ENCODE data around the gene ADAM19. TPM values are rescaled to one million over a fixed set of nuclear protein-coding genes. Genes with fewer than 3 reads are reported as not detected.

The ADAM19 gene
- total RNA-seq, 2 donors from 2014 or later = 13.1 to 49.5 TPM

DNA sequence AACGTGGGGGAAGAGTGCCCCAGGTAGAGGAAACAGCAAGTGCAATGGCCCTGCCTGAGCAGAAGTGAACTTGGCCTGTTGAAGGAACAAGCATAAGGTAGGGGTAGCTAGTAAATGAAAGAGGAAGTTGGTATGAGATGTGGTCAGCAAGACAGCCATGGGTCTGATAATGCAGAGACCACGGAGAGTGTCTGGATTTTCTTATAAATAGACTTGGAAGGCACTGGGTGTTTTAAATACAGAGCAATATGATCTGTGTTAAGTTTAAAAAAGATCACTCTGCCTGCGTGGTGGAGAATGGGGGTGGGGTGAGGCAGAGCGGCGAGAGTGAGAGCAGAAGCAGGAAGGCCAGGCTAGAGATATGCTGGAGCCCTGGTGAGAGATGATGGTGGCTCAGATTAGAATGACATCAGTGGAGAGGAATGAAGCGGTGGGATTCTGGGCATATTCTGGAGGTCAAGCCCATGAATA, 4.2 kb downstream of the ADAM19 start:
- no peaks in the 10 kb centered on the region for H3K27me3 ChIP-seq
- no peak for DNase-seq (ENCODE audit: low spot score)
- peak overlapping the region in 1 of 2 donors; percentile 5 for H3K4me3 ChIP-seq
- TF ChIP-seq, protein P1, sequence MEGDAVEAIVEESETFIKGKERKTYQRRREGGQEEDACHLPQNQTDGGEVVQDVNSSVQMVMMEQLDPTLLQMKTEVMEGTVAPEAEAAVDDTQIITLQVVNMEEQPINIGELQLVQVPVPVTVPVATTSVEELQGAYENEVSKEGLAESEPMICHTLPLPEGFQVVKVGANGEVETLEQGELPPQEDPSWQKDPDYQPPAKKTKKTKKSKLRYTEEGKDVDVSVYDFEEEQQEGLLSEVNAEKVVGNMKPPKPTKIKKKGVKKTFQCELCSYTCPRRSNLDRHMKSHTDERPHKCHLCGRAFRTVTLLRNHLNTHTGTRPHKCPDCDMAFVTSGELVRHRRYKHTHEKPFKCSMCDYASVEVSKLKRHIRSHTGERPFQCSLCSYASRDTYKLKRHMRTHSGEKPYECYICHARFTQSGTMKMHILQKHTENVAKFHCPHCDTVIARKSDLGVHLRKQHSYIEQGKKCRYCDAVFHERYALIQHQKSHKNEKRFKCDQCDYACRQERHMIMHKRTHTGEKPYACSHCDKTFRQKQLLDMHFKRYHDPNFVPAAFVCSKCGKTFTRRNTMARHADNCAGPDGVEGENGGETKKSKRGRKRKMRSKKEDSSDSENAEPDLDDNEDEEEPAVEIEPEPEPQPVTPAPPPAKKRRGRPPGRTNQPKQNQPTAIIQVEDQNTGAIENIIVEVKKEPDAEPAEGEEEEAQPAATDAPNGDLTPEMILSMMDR (IDR thresholded peaks at IDR 0.05) = no peak
- H3K36me3 ChIP-seq = peaks cover 36% of the 10 kb centered on the region
- H3K9me3 ChIP-seq = no peaks in the 10 kb centered on the region
- H3K27ac ChIP-seq = peak overlapping the region; percentile 85 to 91
- peaks cover 0 to 48% of the 10 kb centered on the region in 2 donors for H3K4me1 ChIP-seq

DNA sequence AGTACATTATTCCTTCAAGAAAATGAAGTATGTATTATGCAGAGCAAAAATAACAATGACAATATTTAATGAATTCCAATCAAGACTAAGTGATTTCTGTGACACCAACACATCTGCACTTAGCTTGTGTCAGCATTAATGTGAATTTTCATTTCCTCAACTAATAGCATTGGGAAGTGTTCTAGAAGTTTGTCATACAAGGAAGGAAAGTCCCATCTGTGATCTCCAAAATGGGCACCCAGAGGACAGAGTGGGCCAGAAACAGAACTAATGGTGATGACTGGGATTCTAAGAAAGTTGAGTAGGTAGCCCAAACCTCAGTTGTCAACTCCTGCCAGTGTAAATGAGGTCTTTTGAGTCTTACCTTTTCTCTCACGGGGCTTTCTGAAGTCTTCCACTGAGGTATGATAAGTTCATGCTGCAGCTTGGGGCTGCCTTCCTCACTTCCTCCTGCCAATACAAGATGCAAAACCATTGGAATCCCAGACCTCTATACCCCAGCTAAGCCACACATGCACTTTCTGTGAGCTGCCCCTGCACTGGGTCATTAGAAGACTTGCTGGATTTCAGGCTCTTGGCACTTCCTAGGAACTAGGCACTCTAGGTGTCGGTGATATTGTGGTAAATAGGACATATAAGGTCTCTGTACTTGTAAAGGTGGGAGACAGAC, 4.9 kb downstream of the ADAM19 start:
- H3K4me1 ChIP-seq = peaks cover 0 to 45% of the 10 kb centered on the region in 2 donors

DNA sequence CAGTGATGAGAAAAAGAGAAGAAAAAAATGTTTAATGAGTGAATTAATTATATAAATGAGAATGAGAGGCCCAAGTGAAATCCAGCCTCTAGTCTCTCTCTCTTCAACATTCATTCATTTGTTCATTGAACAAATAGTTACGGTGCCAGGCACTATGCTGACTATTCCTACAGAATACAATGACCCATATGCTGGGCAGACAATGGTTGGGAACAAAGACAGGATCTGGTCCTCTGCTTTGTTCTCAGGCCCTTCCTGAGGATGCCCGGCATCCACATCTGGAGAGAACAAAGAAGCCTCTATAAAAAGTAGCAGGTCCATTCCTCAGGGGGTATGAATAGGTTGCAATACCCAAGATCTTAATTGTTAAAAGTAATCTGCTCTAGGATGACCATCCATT, 6.9 kb downstream of the ADAM19 start:
- peaks cover 0 to 52% of the 10 kb centered on the region in 2 donors for H3K4me1 ChIP-seq
- no peaks in the 10 kb centered on the region for H3K27me3 ChIP-seq
- peaks cover 36% of the 10 kb centered on the region for H3K36me3 ChIP-seq
- no peak for DNase-seq (ENCODE audit: low spot score)
- H3K27ac ChIP-seq = peak overlapping the region in 1 of 2 donors; percentile 91
- no peaks in the 10 kb centered on the region for H3K9me3 ChIP-seq
- no peak overlapping the region for H3K4me3 ChIP-seq
- TF ChIP-seq, protein P1 (IDR thresholded peaks at IDR 0.05) = no peak

More for the DNA sequence above, 4.9 kb downstream of the ADAM19 start:
- no peaks in the 10 kb centered on the region for H3K27me3 ChIP-seq
- DNase-seq (ENCODE audit: low spot score) = no peak
- H3K9me3 ChIP-seq = no peaks in the 10 kb centered on the region
- H3K27ac ChIP-seq = peak overlapping the region; percentile 85 to 91
- peaks cover 36% of the 10 kb centered on the region for H3K36me3 ChIP-seq
- H3K4me3 ChIP-seq = no peak overlapping the region
- TF ChIP-seq, protein P1 (IDR thresholded peaks at IDR 0.05) = no peak

DNA sequence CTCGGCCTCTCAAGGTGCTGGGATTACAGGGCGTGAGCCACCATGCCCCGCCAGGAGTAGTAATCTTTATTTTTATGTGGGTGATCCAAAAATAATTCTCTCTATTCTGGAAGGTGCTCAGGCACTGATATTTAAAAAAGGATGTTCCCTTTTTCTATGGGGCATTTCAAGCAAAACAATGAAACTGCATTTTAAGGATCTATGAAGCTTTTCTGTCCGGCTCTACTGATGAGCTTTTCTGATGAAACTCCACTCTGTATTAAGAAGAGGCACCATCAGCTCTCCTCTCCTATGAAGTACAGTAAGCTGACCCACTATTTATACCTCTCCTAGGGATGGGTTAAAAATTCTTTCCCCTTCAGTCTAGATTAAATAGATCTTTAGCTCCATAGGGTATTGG, 7.4 kb downstream of the ADAM19 start:
- DNase-seq (ENCODE audit: low spot score) = no peak
- H3K36me3 ChIP-seq = peaks cover 36% of the 10 kb centered on the region
- no peak overlapping the region for H3K27ac ChIP-seq
- H3K4me1 ChIP-seq = peaks cover 0 to 54% of the 10 kb centered on the region in 2 donors
- TF ChIP-seq, protein P1 (IDR thresholded peaks at IDR 0.05) = no peak
- no peaks in the 10 kb centered on the region for H3K27me3 ChIP-seq
- H3K4me3 ChIP-seq = no peak overlapping the region
- H3K9me3 ChIP-seq = no peaks in the 10 kb centered on the region

DNA sequence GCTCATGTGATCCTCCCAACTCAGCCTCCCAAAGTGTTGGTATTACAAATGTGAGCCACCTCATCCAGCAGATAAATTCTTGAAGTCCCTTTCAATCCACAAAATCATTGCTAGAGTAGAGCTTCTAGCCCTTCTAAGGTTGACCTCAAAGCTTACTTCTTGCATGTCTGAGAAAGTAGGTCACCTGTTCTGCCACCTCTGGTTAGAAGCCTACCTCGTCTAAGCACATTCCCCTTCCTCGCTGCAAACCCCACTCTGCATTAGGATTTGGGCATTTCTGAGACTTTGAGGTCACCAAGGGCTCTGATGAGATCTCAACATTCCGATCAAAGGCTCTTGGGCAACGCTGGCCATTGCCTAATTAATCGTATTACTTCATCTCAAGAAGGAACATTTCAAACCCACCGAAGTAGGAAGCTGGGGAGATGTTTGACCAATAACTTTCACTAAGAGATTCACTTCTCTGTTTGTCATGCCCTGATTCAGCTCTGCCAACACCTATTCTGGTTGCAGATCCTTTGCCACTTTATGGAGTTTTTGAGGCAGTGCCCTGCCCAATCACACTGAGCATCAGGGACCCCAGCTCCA, 8.6 kb downstream of the ADAM19 start:
- Histone ChIP-seq H3K27ac (peak overlapping the region in 1 of 2 donors; percentile 94), H3K9me3 (no peaks in the 10 kb centered on the region), H3K36me3 (peaks cover 36% of the 10 kb centered on the region), H3K27me3 (no peaks in the 10 kb centered on the region), H3K4me1 (peaks cover 0 to 56% of the 10 kb centered on the region in 2 donors), H3K4me3 (no peak overlapping the region)
- DNase-seq (ENCODE audit: low spot score) = no peak
- TF ChIP-seq, protein P1 (IDR thresholded peaks at IDR 0.05) = no peak
